Stimulated activated CD4-positive, alpha-beta T cell treated with anti-CD3 and anti-CD28 coated beads, TNF-alpha, amount 100 ng/mL, for 1 hour (primary cell): ENCODE data around the gene ADH5.
A peak's percentile ranks its signal among the peaks of the same experiment; 100 is the strongest.
"Not testable (repeated sequence)": the region's sequence is repeated elsewhere in the genome, so short reads cannot be mapped to it uniquely, and the experiment has no call there.

Experiments
- DNase-seq, 3 donors: peaks; one replicate each; pipeline ENCODE4 v3.0.0-alpha.2; 2020; ENCODE audit warnings: low read depth in 3 of 3, low spot score in 1 of 3

ADH5 gene

GRCh38 chr4:99088481-99089365, at the start of gene ADH5:
Gene ADH5 (minus strand): TSS chr4:99088788. CDS start chr4:99088700, 88 bp downstream.
- DNase-seq, result peak; percentile 75 to 84 (median 79)

GRCh38 chr4:99136329-99136728, 47.7 kb upstream of the ADH5 start:
- DNase-seq, result no peak

GRCh38 chr4:99135541-99136162, 47.1 kb upstream of the ADH5 start:
- no peak for DNase-seq

GRCh38 chr4:99134586-99134985, 46.0 kb upstream of the ADH5 start:
- no peak for DNase-seq

DNA sequence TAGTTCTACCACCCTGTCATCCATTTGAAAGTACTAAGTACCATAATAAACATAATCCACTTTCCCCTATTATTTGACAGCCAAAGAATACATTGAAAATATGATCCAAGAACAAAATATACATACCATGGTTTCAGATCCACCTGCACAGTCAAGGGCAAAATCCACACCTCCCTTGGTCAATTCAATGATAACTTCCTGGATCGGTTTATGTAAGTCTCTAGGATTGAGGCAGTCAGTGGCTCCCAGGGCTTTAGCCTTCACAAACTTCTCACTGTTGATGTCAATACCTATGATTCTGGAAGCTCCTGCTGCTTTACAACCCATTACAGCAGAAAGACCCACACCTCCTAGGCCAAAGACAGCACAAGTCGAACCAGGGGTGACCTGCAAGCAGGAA, 42.8 kb upstream of the ADH5 start:
- no peak for DNase-seq

- DNase-seq, result no peak
Observed at GRCh38 chr4:99126376-99126775, 37.8 kb upstream of the ADH5 start.

- no peak for DNase-seq
Observed at GRCh38 chr4:99121008-99121407, 32.4 kb upstream of the ADH5 start.

- no peak for DNase-seq
Observed at GRCh38 chr4:99120501-99120900, 31.9 kb upstream of the ADH5 start.

DNA sequence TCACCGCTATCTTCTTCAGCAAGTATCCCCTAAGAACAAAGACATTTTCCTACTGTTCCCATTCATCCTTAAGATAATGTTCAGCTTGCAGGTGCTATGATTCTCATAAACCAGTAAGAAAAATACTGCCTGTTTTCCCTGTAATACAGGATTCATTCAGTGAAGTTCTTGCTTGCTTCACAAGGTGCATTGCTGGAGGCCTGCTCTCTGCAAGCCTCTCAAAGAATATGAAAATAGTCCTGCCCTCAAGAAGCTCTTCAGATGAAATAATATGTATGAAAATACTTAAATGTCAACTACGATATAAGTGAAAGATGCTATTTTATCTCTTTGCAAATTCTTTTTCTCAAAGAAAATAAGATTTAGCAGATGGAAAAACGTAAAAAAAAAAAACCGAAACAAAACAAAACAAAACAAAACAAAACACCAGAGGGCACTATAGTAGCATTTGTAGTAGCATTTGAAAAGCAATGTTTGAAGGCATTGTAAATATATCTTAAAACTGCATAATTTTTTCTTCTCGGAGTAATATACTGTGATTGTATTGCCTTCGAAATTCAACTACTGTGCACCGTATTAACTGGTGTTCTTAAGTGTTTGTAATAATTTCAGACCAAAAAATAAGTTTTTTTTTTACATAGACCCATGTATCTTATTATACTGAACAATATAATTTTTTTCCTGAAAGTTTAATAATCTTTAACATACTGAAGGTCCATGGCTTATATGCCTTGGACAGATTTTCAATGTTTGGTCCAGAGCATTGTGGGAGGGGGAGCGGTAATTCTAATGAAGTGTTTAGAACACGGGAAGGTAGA, 29.5 kb upstream of the ADH5 start:
- DNase-seq, result no peak

DNA sequence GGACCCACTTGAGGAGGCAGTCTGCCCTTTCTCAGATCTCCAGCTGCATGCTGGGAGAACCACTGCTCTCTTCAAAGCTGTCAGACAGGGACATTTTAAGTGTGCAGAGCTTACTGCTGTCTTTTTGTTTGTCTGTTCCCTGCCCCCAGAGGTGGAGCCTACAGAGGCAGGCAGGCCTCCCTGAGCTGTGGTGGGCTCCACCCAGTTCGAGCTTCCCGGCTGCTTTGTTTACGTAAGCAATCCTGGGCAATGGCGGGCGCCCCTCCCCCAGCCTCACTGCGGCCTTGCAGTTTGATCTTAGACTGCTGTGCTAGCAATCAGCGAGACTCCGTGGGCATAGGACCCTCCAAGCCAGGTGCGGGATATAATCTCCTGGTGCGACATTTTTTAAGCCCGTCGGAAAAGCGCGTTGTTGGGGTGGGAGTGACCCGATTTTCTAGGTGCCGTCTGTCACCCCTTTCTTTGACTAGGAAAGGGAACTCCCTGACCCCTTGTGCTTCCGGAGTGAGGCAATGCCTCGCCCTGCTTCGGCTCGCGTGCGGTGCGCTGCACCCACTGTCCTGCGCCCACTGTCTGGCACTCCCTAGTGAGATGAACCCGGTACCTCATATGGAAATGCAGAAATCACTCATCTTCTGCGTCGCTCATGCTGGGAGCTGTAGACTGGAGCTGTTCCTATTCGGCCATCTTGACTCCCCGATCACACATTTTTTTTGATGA, 28.7 kb upstream of the ADH5 start:
- not testable (repeated sequence) for DNase-seq

GRCh38 chr4:99109286-99109685, 20.7 kb upstream of the ADH5 start:
- DNase-seq, result not testable (repeated sequence)

- DNase-seq, result no peak
Observed at GRCh38 chr4:99104153-99104552, 15.6 kb upstream of the ADH5 start.

- DNase-seq, result no peak
Observed at GRCh38 chr4:99103166-99103565, 14.6 kb upstream of the ADH5 start.

GRCh38 chr4:99102634-99103033, 14.0 kb upstream of the ADH5 start:
- no peak for DNase-seq

GRCh38 chr4:99100876-99101275, 12.3 kb upstream of the ADH5 start:
- no peak for DNase-seq

- DNase-seq, result not testable (repeated sequence)
Observed at GRCh38 chr4:99099814-99100213, 11.2 kb upstream of the ADH5 start.

DNA sequence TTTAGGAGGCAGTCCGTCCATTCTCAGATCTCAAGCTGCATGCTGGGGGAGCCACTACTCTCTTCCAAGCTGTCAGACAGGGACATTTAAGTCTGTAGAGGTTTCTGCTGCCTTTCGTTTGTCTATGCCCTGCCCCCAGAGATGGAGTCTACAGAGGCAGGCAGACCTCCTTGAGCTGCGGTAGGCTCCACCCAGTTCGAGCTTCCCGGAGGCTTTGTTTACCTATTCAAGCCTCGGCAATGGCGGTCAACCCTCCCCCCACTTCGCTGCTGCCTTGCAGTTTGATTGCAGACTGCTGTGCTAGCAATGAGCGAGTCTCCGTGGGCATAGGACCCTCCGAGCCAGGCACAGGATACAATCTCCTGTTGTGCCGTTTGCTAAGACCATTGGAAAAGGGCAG, 10.7 kb upstream of the ADH5 start:
- no peak for DNase-seq

DNA sequence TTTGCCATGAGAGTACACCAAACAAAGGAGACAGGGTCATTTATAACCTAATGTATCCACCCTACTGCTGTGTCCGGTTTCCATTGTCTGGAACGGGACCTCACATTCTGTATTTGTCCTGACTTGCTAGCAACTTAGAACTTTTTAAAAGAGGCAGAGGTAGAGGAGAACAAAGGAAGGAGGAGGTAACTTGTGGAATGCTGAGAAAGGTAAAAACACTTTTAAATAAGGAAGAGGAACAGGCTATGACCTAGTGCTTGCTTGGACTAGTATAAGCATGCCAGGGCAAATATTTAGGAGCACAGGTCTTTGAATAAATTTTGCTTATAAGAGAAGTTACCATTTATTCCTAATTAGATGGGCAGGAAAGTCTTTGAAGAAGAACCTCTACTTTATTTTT, 3.3 kb upstream of the ADH5 start:
- not testable (repeated sequence) for DNase-seq

- no peak for DNase-seq
Observed at GRCh38 chr4:99091216-99091575, 2.6 kb upstream of the ADH5 start.

- no peak for DNase-seq
Observed at GRCh38 chr4:99090481-99091215, 2.1 kb upstream of the ADH5 start.
